ENCODE data around the gene CGB7.
"Not testable (repeated sequence)": the region's sequence is repeated elsewhere in the genome, so short reads cannot be mapped to it uniquely, and the experiment has no call there.

GRCh38 chr19:49042666-49043065 is 14.9 kb downstream of the CGB7 start:
- TF ChIP-seq CTCF (IDR thresholded peaks at IDR 0.05; ENCODE audit: extremely low read depth in 1 of 2, insufficient read depth in 1 of 2, low read depth in 1 of 2, low read length in 2 of 2); JUN (IDR thresholded peaks at IDR 0.05; ENCODE audit: borderline replicate concordance, insufficient read depth, insufficient read length, low read depth); EZH2 (IDR thresholded peaks at IDR 0.05; ENCODE audit: borderline replicate concordance, low read depth, low read length, severe bottlenecking); POLR2A (IDR thresholded peaks at IDR 0.05; ENCODE audit: low read depth, low read length); POLR2AphosphoS5 (IDR thresholded peaks at IDR 0.05; ENCODE audit: insufficient read depth, low read depth, low read length): not testable (repeated sequence)
- TF ChIP-seq, protein P1, sequence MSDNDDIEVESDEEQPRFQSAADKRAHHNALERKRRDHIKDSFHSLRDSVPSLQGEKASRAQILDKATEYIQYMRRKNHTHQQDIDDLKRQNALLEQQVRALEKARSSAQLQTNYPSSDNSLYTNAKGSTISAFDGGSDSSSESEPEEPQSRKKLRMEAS (IDR thresholded peaks at IDR 0.05; ENCODE audit: insufficient read depth, insufficient read length): not testable (repeated sequence)

All from endothelial cell of umbilical vein (primary cell).